Left lobe of liver (tissue), 2 donors: Measurements from ENCODE around the gene PLCG2. TPM values are rescaled to one million over a fixed set of nuclear protein-coding genes. Genes with fewer than 3 reads are reported as not detected.

Experiments
- ATAC-seq: fragments of 200-7000 bp; cut with Tn5 transposase; one replicate; pipeline ENCODE4 v1.9.1; 2020; ENCODE audit warnings: mild to moderate bottlenecking, moderate library complexity
- DNase-seq: peaks from one replicate; pipeline ENCODE4 v3.0.0-alpha.2; 2020; ENCODE audit warnings: low spot score
- total RNA-seq: library from RNA; stranded (reverse); gene quantifications from one replicate; pipeline ENCODE4 v1.2.1, GENCODE V29; 2021
- donor health status: DM: no; HTN: no; CAD: no; lungs with moderate emphysema.
- donor health status: DM: no; HTN: yes; CAD: no.

The PLCG2 gene
- total RNA-seq, 1 donor from 2014 or later: 12.1 TPM

GRCh38 chr16:81905277-81905676, 126.2 kb downstream of the PLCG2 start:
- ATAC-seq (no peak), DNase-seq (no peak)

- DNase-seq (no peak), ATAC-seq (no peak)
These were observed 128.6 kb downstream of the PLCG2 start for GRCh38 chr16:81907681-81908080.

- ATAC-seq (no peak), DNase-seq (no peak)
These were observed 129.6 kb downstream of the PLCG2 start for GRCh38 chr16:81908466-81909262.

- no peak for DNase-seq
- no peak for ATAC-seq
These were observed 131.3 kb downstream of the PLCG2 start for GRCh38 chr16:81910366-81910885.

GRCh38 chr16:81912395-81912794, 133.3 kb downstream of the PLCG2 start:
- DNase-seq (no peak), ATAC-seq (no peak)

- ATAC-seq: no peak
- DNase-seq: no peak
These were observed 134.1 kb downstream of the PLCG2 start for GRCh38 chr16:81913222-81913621.

- ATAC-seq (no peak), DNase-seq (no peak)
These were observed 138.3 kb downstream of the PLCG2 start for GRCh38 chr16:81917375-81917774.

- no peak for DNase-seq
- ATAC-seq: no peak
These were observed 139.8 kb downstream of the PLCG2 start for GRCh38 chr16:81918927-81919326.

- DNase-seq: no peak
- no peak for ATAC-seq
These were observed 141.4 kb downstream of the PLCG2 start for GRCh38 chr16:81920498-81920897.

GRCh38 chr16:81921085-81921814, 142.2 kb downstream of the PLCG2 start:
- peak; percentile 88 for ATAC-seq

GRCh38 chr16:81921843-81922584, 142.9 kb downstream of the PLCG2 start:
- DNase-seq: no peak
- no peak for ATAC-seq

More at GRCh38 chr16:81921085-81921814, 142.2 kb downstream of the PLCG2 start:
- DNase-seq: peak; percentile 51

GRCh38 chr16:81923296-81923695, 144.2 kb downstream of the PLCG2 start:
- no peak for DNase-seq
- no peak for ATAC-seq

- DNase-seq: no peak
- ATAC-seq: no peak
These were observed 145.9 kb downstream of the PLCG2 start for GRCh38 chr16:81925016-81925415.

GRCh38 chr16:81926036-81926435, 146.9 kb downstream of the PLCG2 start:
- no peak for ATAC-seq

GRCh38 chr16:81927561-81928185, 148.6 kb downstream of the PLCG2 start:
- DNase-seq (no peak), ATAC-seq (no peak)

More at GRCh38 chr16:81926036-81926435, 146.9 kb downstream of the PLCG2 start:
- DNase-seq: no peak

GRCh38 chr16:81928271-81928918, 149.3 kb downstream of the PLCG2 start:
- ATAC-seq: no peak
- DNase-seq: no peak

- ATAC-seq (no peak), DNase-seq (no peak)
These were observed 149.9 kb downstream of the PLCG2 start for GRCh38 chr16:81928975-81929374.

- no peak for ATAC-seq
- DNase-seq: no peak
These were observed 150.8 kb downstream of the PLCG2 start for GRCh38 chr16:81929841-81930240.

- no peak for ATAC-seq
- DNase-seq: no peak
These were observed 152.8 kb downstream of the PLCG2 start for GRCh38 chr16:81931927-81932326.

GRCh38 chr16:81932668-81933067, 153.6 kb downstream of the PLCG2 start:
- DNase-seq (no peak), ATAC-seq (peak; percentile 83)
